Stimulated activated CD4-positive, alpha-beta T cell treated with anti-CD3 and anti-CD28 coated beads, Interleukin-2, amount 100 ng/mL, for 24 hours (primary cell): ENCODE results near the gene BRF1.
"Not testable (repeated sequence)": the region's sequence is repeated elsewhere in the genome, so short reads cannot be mapped to it uniquely, and the experiment has no call there.

Experiments
- DNase-seq, 2 donors: peaks; one replicate each; pipeline ENCODE4 v3.0.0-alpha.2; 2020

The BRF1 gene

DNA sequence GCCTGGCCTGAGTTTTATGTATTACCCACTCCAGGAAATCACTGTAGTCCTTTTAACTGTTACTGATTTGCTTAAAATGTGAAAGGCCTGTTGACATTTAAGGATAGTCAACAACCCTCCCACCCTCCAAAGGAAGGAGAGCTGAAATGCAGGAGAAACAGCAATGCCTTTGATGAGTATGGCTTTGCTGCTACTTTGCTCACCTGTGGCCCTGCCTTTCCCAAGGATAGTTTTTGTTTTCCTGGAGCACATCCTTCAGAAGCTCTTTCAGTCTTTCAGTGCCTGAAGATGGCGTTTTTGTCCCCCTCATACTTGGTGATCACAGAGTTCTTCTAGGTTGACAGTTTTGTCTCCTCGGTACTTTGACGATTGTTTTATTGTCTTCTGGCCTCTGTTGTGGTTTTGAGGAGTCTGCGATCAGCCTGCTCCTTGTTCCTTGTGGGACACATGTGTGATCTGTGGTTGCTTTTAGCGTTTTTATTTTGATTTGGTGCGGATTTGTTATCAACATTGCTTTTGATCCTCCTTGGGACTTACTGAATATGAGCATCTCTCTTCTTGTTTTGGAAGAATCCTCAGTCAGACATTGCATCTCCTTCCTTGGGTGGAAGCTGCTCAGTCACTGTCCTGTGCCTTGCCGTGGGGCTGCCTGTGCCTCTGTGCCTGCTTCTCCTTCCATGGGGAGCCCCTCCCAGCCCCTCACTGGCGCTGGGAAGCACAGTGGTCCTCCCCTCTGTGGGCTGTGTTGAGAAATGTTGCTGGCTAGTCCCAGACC, 31.0 kb upstream of the BRF1 start:
- no peak for DNase-seq

- DNase-seq, result peak in 1 of 2 donors; percentile 25
Observed at GRCh38 chr14:105330491-105330895, 29.7 kb upstream of the BRF1 start.

DNA sequence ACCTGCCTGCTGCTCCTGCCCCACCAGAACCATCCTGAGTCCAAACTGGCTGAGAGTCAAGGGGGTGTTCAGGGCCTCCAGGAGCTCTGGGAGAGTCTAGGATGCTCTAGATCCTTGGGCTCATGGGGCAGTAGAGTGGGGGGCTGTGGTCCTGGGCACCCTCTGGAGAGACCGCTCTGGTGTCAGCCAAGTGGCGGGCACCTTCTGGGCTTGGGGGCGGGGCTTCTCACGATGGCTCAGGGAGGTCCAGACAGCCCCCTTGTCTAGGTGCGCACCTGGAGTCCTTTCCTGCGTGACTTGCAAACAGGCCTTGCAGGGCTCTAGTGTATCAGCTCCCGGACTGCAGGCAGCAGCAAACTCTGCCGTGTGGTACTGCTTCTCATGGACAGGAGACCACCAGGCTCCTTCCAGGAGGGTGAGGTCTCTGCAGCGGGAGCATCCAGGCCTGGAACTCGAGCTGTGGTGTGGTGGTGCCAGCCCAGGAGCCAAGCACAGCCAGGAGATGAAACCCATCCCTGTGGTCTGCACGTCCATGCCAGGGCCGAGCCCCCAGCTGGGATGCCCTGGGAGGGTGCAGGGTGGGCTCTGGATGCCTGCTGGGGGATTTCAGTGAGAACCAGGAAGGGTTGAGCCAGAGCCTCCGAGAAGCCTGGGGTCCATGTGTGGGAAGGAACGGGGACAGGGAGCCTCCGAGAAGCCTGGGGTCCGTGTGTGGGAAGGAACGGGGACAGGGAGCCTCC, 28.8 kb upstream of the BRF1 start:
- DNase-seq, result no peak

DNA sequence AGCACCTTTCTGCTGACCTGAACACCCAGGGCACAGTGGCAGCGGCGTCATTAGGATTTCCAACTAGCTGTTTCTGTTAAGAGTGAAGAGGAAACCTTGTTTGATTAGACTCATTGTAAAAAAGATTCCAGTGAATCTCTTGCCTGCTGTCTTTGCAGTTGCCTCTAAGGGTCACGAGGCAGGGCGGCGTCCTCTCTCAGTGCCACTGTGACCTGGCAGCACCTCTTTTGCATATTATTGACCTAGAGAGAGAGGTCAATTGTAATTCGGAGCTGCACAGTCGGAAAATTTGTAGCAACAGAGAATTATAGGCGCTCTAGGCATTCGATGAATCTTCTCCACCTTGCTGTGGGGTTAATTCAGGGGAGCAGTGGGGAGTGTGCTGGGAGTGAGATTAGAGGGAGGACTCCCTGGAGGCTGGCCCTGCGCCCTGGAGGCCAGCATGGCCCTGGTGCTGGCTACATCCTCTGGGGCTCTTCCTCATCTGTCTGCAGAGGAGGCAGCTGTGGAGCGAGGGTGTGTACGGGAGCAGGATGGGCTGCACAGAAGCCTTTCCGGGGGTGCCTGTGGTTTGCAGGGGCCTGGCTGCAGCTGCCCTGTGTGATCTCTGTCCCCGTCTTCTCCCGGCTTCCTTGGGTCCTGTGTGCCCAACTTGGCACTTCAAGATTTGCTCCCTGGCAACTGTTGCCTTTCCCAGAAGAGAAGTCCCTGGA, 28.0 kb upstream of the BRF1 start:
- DNase-seq, result no peak

- no peak for DNase-seq
Observed at GRCh38 chr14:105328070-105328677, 27.4 kb upstream of the BRF1 start.

- not testable (repeated sequence) for DNase-seq
Observed at GRCh38 chr14:105327695-105328045, 26.9 kb upstream of the BRF1 start.

- DNase-seq, result no peak
Observed at GRCh38 chr14:105326891-105327694, 26.3 kb upstream of the BRF1 start.

- DNase-seq, result no peak
Observed at GRCh38 chr14:105326568-105326867, 25.7 kb upstream of the BRF1 start.

DNA sequence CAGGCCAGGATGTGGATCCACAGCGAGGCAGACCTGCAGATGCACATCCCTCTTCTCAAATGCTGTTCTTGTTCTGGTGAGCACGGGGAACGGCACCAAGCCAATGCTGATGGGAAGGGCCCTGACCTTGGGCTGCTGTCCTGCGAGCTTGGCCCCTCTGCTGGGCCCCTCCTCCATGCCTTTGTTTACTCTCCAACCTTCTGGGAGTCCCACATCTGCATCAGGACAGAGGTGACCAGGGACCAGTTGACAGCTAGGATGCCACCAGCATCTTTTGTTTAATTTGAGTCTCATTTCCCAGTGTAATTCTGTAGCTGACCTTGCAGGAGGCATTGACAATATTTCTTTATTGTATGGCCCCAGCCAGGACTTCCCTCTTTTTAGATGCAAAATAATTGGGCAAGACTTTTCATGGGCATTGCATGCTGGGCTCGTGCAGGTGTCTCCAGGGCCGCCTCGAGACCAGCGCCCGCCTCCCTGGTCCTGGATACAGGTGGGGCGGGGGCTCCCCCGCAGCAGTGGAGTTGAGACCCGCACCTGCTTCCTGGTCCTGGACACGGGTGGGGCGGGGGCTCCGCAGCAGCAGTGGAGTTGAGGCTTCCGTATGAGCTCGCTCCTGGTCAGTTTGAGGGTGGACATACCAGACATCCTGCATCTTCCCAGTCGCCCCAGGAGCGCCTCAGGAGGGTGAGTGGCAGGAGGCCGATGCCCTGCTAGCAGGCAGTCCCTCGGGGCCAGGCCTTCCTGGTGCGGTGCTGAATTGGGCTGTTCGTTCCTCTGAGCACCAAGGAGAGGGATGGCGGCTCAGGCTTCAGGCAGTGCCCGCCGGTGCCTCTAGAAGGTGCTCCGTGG, 25.1 kb upstream of the BRF1 start:
- DNase-seq, result no peak

GRCh38 chr14:105325303-105325702, 24.5 kb upstream of the BRF1 start:
- DNase-seq, result no peak

DNA sequence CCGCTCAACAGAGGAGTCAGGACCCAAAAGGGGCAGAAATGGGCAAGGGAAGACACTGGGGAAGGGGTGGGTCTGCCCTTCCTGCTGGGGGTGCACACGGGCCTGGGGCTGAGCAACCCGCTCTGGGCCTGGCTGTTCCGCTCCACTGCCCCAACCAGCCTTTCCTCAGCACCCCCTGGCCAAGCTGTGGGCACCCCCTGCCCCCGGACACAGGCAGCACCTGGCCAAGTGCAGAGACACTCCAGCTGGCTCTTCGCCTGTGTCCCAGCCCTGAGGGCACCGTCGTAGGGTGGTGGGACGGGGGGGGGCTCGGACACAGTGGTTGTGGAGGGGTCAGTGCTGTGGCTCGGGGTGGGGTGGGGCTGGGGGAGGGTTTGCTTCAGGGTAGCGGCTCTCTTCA, 24.1 kb upstream of the BRF1 start:
- no peak for DNase-seq

DNA sequence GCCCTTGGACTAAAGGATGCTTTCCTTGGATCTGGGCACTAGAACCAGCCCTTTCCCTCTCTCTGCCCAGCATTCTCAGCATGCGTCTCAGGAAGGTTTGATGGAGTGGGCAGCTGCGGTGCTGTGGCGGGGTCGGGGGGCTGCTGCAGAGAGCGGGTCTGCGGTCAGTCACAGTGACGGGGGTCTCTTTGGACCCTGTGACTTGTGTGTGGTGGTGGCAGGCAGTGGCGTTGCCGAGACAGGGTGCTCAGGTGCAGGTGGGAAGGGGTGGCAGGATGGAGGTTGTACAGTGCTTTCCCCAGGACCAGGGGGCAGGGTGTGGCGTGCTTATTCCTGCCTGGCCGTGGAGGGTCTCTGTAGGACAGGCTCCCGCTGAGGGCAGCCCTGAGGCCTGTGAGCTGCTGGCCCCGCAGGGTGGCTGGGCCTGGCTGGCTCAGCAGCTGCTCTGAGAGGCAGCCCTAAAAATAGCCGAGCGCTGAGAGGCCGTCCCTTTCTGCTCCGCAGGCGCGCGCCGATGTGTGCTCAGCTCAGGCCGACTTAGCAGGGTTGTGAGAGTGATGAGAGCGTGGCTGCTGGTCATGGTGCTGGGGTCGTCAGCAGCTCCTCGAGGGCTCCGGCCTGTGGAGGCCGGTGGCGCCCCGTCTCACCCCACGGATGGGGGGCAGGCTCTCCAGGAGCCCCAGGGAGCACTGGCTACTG, 23.4 kb upstream of the BRF1 start:
- DNase-seq, result no peak

DNA sequence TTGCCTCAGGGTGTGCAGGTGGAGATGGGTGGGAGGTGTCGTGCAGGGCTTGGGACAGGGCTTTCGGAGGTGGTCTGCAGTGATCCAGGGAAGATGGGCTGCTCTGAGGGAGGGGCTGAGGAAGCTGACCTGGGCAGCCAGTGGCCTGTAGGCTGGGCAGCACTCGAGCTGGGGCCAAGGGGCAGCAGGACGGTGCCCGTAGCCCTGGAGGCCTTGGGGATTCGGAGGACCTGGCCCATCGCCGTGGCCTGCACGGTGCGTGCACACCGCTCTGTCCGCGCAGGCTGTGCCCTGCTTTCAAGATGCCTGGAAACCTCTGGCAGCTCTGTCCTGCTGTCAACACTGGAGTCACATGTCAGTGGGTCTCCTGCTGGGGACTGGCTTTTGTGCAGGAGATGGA, 22.9 kb upstream of the BRF1 start:
- no peak for DNase-seq

DNA sequence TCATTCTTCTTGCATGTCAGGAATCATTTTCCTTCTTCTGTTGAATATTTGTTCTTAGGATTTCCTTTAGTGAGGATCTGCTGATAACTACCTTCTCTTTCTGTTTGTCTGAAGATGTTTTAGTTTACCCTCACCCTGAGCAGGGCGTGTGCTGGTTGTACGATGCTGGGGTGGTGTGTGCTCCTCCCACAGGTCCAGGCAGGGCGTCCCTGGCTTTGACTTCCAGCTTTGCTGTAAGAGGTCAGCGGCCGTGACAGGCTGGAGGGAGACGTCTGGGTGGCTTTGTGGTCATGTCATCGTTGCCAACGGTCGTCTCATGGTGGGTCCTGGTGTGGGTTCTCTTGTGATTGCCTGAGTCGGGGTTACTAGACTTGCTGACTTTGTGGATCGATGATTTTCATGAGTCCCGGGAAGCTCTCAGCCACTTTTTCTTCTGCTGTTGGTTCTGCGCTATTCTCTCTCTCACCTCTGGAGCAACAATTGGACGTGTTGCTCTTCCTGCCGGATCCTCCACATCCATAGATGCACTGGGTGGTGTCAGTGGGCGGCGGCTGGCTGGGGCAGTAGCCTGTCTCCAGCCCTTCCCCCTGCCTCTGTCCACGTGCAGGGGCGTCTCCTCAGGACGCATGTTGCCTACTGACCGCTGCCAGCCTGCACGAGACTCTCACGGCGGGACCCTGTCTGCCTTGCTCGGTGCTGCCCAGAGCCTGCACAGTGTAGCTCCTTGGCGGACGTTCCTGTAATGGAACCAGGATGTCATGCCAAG, 22.2 kb upstream of the BRF1 start:
- DNase-seq, result no peak

DNA sequence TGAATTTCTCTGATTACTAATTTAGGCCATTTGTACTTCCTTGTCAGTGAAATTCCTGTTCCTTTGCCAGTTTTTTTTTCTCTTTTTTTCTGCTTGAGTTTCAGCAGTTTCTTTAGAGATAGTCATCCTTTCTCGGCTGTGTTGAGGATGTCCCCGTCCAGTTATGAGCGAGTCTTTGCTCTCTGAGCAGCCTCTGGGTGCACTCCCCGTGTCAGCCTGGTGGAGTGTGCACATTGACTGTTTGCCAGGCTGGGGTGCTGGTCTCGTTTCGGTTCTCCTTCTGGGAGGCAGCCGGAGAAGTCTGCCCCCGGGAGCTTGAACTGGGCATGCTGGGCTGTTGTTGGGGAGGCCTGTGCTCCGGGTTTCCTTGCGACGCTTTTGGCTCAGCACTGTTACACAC, 16.7 kb upstream of the BRF1 start:
- DNase-seq, result peak in 1 of 2 donors; percentile 21

GRCh38 chr14:105316968-105317510, 16.2 kb upstream of the BRF1 start:
- DNase-seq, result no peak

GRCh38 chr14:105316577-105316941, 15.8 kb upstream of the BRF1 start:
- no peak for DNase-seq

GRCh38 chr14:105315941-105316576, 15.3 kb upstream of the BRF1 start:
- no peak for DNase-seq

DNA sequence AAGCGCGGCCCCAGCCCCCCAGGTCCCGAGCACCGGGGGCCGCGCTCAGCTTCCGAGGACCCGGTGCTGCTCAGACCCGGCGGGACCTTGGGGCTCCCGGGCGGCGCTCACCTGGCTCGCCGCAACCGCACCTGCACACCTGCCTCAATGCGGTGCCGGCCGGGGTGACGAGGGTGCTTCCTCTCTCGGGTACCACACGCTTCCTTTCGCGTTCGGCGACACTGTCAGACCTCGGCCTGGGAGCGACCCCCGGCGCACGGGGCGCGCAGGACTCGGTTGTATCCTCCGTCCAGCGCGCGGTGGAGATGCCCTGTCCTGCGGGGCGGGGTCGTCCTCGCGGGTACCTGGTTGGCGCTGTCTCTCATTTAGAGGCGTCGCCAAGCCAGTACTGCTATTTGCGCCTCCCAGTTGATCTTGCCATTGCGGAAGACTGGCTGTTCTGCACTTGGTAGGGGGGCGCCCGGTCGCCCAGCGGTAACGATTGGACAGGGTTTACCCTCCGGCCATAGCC, 14.5 kb upstream of the BRF1 start:
- DNase-seq, result peak; percentile 41 to 53
